WTC11 (cell line): ENCODE results near the gene SH2D4B.

ENCODE experiments used
- CTCF ChIP-seq: fragments of 200-600 bp; IDR thresholded peaks from 2 replicates; pipeline ENCODE4 v1.8.0; 2022; ENCODE audit warnings: antibody characterized with exemption
- FOXJ3 ChIP-seq: sonication (generic); formaldehyde crosslinking; IDR thresholded peaks from 2 replicates; pipeline ENCODE4 v1.9.0; 2021; ENCODE audit warnings: missing genetic modification reagents, mild to moderate bottlenecking, borderline replicate concordance
- MAX ChIP-seq: sonication (generic); formaldehyde crosslinking; IDR thresholded peaks from 2 replicates; pipeline ENCODE4 v1.8.0; 2022; ENCODE audit warnings: mild to moderate bottlenecking, missing genetic modification reagents
- PREB ChIP-seq: sonication (generic); formaldehyde crosslinking; IDR thresholded peaks from 2 replicates; pipeline ENCODE4 v1.8.1; 2022; ENCODE audit warnings: mild to moderate bottlenecking, missing genetic modification reagents, moderate library complexity, borderline replicate concordance
- ZMAT4 ChIP-seq: fragments of 250-450 bp; sonication (Bioruptor Pico); IDR thresholded peaks from 2 replicates; pipeline ENCODE4 v1.9.0; 2021; ENCODE audit warnings: mild to moderate bottlenecking
- ZNF396 ChIP-seq: fragments of 250-450 bp; sonication (Bioruptor Pico); IDR thresholded peaks from 2 replicates; pipeline ENCODE4 v1.8.0; 2021; ENCODE audit warnings: mild to moderate bottlenecking, moderate library complexity, borderline replicate concordance

GRCh38 chr10:80694930-80695329, 157.2 kb downstream of the SH2D4B start:
- TF ChIP-seq ZMAT4 (CRISPR knock-in tag): no peak
- TF ChIP-seq CTCF: no peak
- TF ChIP-seq FOXJ3 (CRISPR knock-in tag): no peak
- no peak for TF ChIP-seq MAX (CRISPR knock-in tag)
- no peak for TF ChIP-seq ZNF396
- TF ChIP-seq PREB (CRISPR knock-in tag): no peak
